Right atrium auricular region (tissue), 2 donors: ENCODE measurements around the gene BEND3. TPM values are rescaled to one million over a fixed set of nuclear protein-coding genes. Genes with fewer than 3 reads are reported as not detected.
"Not testable (repeated sequence)": the region's sequence is repeated elsewhere in the genome, so short reads cannot be mapped to it uniquely, and the experiment has no call there.

Source experiments
- DNase-seq: peaks from one replicate; pipeline ENCODE4 v3.0.0-alpha.2; 2019; ENCODE audit warnings: low spot score
- H3K27ac ChIP-seq, 2 donors: fragments of 200-600 bp; sonication (generic); 1 replicate in 1 of 2; 2 replicates in 1 of 2; pipeline ENCODE4 v1.5.1; 2016 to 2019
- H3K27me3 ChIP-seq, 2 donors: fragments of 200-600 bp; sonication (generic); one replicate each; pipeline versions ENCODE4 v1.5.1 to v1.6.0; 2017 to 2019
- H3K36me3 ChIP-seq: fragments of 200-600 bp; sonication (generic); one replicate; pipeline ENCODE4 v1.5.1; 2016
- H3K4me1 ChIP-seq, 2 donors: fragments of 200-600 bp; sonication (generic); one replicate each; pipeline versions ENCODE4 v1.5.1 to v1.6.0; 2017 to 2019
- H3K4me3 ChIP-seq, 2 donors: fragments of 200-600 bp; sonication (generic); 1 replicate in 1 of 2; 2 replicates in 1 of 2; pipeline ENCODE4 v1.5.1; 2017 to 2019; ENCODE audit warnings: mild to moderate bottlenecking in 1 of 2, moderate library complexity in 1 of 2
- H3K9me3 ChIP-seq, 2 donors: fragments of 200-600 bp; sonication (generic); one replicate each; pipeline ENCODE4 v1.5.1; 2019
- CTCF ChIP-seq, 2 donors: fragments of 200-600 bp; sonication (generic); IDR thresholded peaks; one replicate each; pipeline ENCODE4 v1.5.1; 2019; ENCODE audit warnings: antibody characterized with exemption in 2 of 2
- total RNA-seq, 2 donors: library from RNA; depleted of rRNA; stranded (reverse); fragments of >200 nt; gene quantifications; one replicate each; pipeline ENCODE4 v1.1.0, GENCODE V29; 2016

Gene BEND3
- total RNA-seq, 2 donors from 2014 or later: 0.56 to 1.9 TPM

DNA sequence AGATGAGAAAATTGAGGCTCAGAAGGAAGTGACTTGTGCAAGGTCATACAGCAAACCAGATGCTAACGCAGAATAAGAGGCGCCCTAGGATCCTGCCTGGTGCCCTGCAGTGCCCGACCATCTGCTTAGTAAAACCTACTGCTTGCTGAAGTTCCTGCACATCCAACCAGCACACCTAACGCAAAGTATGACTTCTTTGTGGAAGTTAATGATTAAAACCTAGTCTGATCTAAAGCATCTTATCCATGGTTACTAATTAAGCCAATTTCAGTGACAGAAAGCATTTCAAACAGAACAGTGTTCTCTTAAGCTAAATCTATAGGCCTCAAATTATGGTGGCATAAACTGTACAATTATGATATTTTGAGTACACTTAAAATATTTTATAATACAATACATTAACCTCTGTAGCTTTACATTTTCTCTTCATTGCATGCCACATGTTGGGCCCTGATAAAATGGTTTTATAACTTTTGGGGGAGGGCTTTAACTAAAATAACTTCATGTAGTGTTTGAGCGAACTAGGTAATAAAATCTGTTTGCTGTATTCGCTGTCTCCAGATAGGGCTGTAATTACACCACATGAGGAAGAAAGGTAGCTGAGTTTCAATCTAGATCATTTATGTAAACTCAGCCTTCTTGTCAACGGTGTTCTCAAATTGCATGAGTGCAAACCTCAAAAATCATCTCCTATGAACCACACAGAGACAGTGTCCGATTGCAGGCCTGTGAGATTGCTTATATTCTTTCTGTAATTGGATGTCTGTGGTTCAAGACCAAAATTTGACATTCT lies 37.5 kb upstream of the BEND3 start:
- H3K4me1 ChIP-seq: no peaks in the 10 kb centered on the region
- no peak for DNase-seq
- H3K36me3 ChIP-seq: no peaks in the 10 kb centered on the region
- TF ChIP-seq CTCF (IDR thresholded peaks at IDR 0.05): no peak
- no peaks in the 10 kb centered on the region for H3K27me3 ChIP-seq
- no peak overlapping the region for H3K4me3 ChIP-seq
- no peak overlapping the region for H3K27ac ChIP-seq
- no peaks in the 10 kb centered on the region for H3K9me3 ChIP-seq

DNA sequence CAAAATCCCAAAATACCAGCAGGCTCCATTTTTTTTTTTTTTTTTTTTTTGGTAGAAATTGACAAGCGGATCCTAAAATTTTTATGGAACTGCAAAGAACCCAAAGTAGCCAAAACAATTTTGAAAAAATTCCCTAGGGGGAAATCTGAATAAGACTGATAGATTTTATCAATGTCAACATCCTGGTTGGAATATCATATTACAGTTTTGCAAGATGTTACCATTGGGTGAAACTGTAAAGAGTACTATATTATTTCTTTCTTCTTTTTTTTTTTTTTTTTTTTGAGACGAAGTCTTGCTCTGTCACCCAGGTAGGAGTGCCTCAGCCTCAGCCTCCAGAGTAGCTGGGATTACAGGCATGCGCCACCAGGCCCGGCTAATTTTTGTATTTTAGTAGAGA lies 29.4 kb upstream of the BEND3 start:
- H3K4me1 ChIP-seq: no peaks in the 10 kb centered on the region
- DNase-seq: no peak
- H3K27ac ChIP-seq: no peak overlapping the region
- no peak for TF ChIP-seq CTCF (IDR thresholded peaks at IDR 0.05)
- H3K36me3 ChIP-seq: no peaks in the 10 kb centered on the region
- H3K9me3 ChIP-seq: no peaks in the 10 kb centered on the region
- H3K27me3 ChIP-seq: no peaks in the 10 kb centered on the region
- H3K4me3 ChIP-seq: no peak overlapping the region

- Histone ChIP-seq H3K9me3 (no peaks in the 10 kb centered on the region), H3K4me1 (no peaks in the 10 kb centered on the region), H3K36me3 (no peaks in the 10 kb centered on the region), H3K27me3 (no peaks in the 10 kb centered on the region), H3K4me3 (no peak overlapping the region), H3K27ac (no peak overlapping the region)
- DNase-seq: no peak
- no peak for TF ChIP-seq CTCF (IDR thresholded peaks at IDR 0.05)
These were observed 28.7 kb upstream of the BEND3 start for GRCh38 chr6:107144014-107144413.

- no peaks in the 10 kb centered on the region for H3K4me1 ChIP-seq
- DNase-seq: no peak
- H3K27ac ChIP-seq: no peak overlapping the region
- no peaks in the 10 kb centered on the region for H3K36me3 ChIP-seq
- no peaks in the 10 kb centered on the region for H3K27me3 ChIP-seq
- no peak for TF ChIP-seq CTCF (IDR thresholded peaks at IDR 0.05)
- no peak overlapping the region for H3K4me3 ChIP-seq
- H3K9me3 ChIP-seq: no peaks in the 10 kb centered on the region
These were observed 25.3 kb upstream of the BEND3 start for GRCh38 chr6:107140581-107140980.

GRCh38 chr6:107136324-107136723 lies 21.0 kb upstream of the BEND3 start:
- H3K9me3 ChIP-seq, H3K27me3 ChIP-seq, H3K4me3 ChIP-seq, H3K4me1 ChIP-seq, DNase-seq, H3K27ac ChIP-seq, H3K36me3 ChIP-seq: not testable (repeated sequence)

- DNase-seq, H3K27ac ChIP-seq, H3K36me3 ChIP-seq, H3K4me3 ChIP-seq, H3K9me3 ChIP-seq, H3K27me3 ChIP-seq, H3K4me1 ChIP-seq: not testable (repeated sequence)
These were observed 19.8 kb upstream of the BEND3 start for GRCh38 chr6:107135048-107135680.
